Keratinocyte (primary cell): ENCODE results near the gene PARVA.

ENCODE experiments used
- EZH2 ChIP-seq: IDR thresholded peaks from one replicate; pipeline ENCODE4 v1.6.1; 2012; ENCODE audit warnings: inconsistent platforms, mild to moderate bottlenecking, low read length, moderate library complexity
- TF ChIP-seq, protein P1 (sequence below), 3 experiments: IDR thresholded peaks in 1 of 3; conservative IDR thresholded peaks in 1 of 3; optimal IDR thresholded peaks in 1 of 3; 2 replicates in 2 of 3; 3 replicates in 1 of 3; pipeline versions ENCODE3 to v1.5.1; 2011; ENCODE audit warnings: low read length in 3 of 3, mild to moderate bottlenecking in 3 of 3, moderate library complexity in 2 of 3, control low read depth in 1 of 3, inconsistent platforms in 1 of 3; ENCODE audit not compliant: insufficient read depth in 2 of 3; ENCODE audit errors: extremely low read depth in 1 of 3

GRCh38 chr11:12386309-12386708, 8.9 kb downstream of the PARVA start:
- TF ChIP-seq, protein P1, sequence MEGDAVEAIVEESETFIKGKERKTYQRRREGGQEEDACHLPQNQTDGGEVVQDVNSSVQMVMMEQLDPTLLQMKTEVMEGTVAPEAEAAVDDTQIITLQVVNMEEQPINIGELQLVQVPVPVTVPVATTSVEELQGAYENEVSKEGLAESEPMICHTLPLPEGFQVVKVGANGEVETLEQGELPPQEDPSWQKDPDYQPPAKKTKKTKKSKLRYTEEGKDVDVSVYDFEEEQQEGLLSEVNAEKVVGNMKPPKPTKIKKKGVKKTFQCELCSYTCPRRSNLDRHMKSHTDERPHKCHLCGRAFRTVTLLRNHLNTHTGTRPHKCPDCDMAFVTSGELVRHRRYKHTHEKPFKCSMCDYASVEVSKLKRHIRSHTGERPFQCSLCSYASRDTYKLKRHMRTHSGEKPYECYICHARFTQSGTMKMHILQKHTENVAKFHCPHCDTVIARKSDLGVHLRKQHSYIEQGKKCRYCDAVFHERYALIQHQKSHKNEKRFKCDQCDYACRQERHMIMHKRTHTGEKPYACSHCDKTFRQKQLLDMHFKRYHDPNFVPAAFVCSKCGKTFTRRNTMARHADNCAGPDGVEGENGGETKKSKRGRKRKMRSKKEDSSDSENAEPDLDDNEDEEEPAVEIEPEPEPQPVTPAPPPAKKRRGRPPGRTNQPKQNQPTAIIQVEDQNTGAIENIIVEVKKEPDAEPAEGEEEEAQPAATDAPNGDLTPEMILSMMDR (optimal IDR thresholded peaks at IDR 0.05 in 1 of 3, IDR thresholded peaks at IDR 0.05 in 1 of 3, conservative IDR thresholded peaks at IDR 0.05 in 1 of 3; ENCODE audit: extremely low read depth in 1 of 3, insufficient read depth in 2 of 3, low read length in 3 of 3), result no peak
- TF ChIP-seq EZH2, result no peak
